ENCODE measurements around the gene AGTRAP.

Gene AGTRAP

DNA sequence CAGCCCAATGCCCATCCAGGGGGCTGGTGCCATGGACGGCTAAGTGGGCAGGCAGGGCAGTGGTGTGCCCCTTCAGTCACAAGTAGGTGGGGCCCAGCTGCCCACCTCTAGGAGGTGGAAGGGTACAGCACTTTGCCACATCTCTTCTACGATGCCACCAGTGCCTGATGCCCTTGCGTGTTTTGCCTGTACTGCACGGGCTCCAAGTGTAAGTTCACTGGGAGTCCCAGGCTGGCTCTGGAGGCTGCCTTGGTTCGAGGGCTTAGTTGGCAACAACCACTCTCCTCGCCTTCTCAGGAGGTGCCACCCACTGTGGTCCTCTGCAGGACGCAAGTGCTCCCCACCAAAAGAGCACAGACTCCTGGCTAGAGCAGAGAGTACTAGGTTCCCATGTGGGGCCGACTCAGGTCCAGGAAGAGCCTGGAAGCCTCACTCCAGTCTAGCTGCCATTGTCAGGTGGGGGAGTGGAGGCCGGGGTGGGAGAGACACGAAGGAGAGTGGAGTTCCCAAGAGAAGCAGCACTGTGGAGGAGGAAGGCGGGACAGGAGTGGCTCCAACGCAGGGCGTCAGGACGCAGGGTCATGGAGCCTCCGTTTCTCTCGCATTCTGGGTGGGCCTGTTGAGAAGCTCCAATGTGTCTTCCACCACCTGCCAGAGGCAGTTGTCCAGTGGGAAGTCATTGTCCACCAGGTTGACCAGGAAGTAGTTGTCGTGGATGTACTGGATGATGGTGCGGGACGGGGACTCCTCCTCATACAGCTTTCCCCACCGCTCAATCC, 54.4 kb downstream of the AGTRAP start:
- no peaks in the 10 kb centered on the region for H3K4me1 ChIP-seq (ENCODE audit: control insufficient read depth, insufficient read depth, low read length)
- ChIA-PET CTCF (interaction anchor here (0.6 kb wide), 1 partner anchor 224 kb away, joined by 4 read pairs; no protein-coding TSS in a partner anchor), POLR2A (interaction anchor here (1.3 kb wide), 1 partner anchor 13 kb away, joined by 4 read pairs; no protein-coding TSS in a partner anchor)
- no peak overlapping the region for H3K4me3 ChIP-seq (ENCODE audit: low read depth, low read length)
- peaks cover 0 to 48% of the 10 kb centered on the region in 2 experiments; a peak in 1 of 3 replicates for H3K36me3 ChIP-seq (ENCODE audit: control insufficient read depth in 2 of 2, insufficient read depth in 1 of 2, low read length in 2 of 2)
- H3K27ac ChIP-seq (ENCODE audit: extremely low read depth, low read depth, low read length) = no peak overlapping the region
- TF ChIP-seq ZFP69B (tag by site-specific recombination; IDR thresholded peaks at IDR 0.05) = no peak
- TF ChIP-seq YY1 (tag by site-specific recombination; IDR thresholded peaks at IDR 0.05) = no peak
- no peak for TF ChIP-seq ZNF274 (IDR thresholded peaks at IDR 0.05; ENCODE audit: low read length)
- no peak for TF ChIP-seq ZNF274 (tag by site-specific recombination; IDR thresholded peaks at IDR 0.05; ENCODE audit: borderline replicate concordance)
- TF ChIP-seq KLF1 (tag by site-specific recombination; IDR thresholded peaks at IDR 0.05) = no peak
- H3K9me3 ChIP-seq (ENCODE audit: control insufficient read depth, insufficient read depth, low read depth, low read length) = no peaks in the 10 kb centered on the region

DNA sequence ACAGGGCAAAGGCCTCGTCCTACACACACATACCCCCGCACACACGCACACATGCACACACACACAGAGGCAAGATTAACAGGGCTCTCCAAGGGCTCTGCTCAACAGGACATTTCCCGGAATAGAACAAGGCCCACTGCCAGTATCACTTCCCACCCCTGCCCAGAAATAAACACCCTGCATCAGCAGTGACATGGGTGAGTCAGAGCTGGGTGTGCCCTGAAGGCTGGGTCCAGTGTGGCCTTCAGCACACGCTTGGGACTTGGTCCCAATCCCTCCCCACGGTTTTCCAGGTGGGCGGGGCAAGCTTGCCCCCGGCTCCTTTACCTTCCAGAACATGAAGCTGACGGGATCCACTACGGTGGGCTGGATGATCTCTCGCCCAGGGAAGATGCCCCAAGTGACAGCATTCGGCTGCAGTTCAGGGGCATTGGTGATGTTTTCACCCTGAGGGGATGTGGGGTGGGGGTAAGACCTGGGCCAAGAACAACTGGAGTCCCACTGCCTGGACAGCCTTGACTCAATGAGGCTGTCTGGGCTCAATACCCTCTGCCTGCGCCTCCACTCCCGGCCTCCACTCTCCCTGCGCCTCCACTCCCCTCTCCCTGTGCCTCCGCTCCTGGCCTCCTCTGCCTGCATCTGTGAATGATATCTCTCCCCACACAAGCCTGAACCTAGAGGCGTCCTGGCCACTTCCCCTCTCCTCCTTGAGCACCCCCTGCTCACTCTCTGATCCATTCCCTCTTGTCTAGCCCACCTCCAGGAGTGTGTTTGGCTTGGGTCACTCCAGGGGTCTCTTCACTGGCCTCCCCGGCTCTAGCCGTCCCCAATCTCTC, 55.2 kb downstream of the AGTRAP start:
- ChIA-PET POLR2A (interaction anchor here (1.3 kb wide), 2 partner anchors 12 to 15 kb away, joined by 4 to 5 read pairs; partner anchors contain the start of genes CLCN6 and MTHFR), CTCF (no interaction called here)
- Histone ChIP-seq H3K4me3 (ENCODE audit: low read depth, low read length) (no peak overlapping the region), H3K4me1 (ENCODE audit: control insufficient read depth, insufficient read depth, low read length) (no peaks in the 10 kb centered on the region), H3K36me3 (ENCODE audit: control insufficient read depth in 2 of 2, insufficient read depth in 1 of 2, low read length in 2 of 2) (peaks cover 0 to 56% of the 10 kb centered on the region in 2 experiments; a peak in 1 of 3 replicates), H3K9me3 (ENCODE audit: control insufficient read depth, insufficient read depth, low read depth, low read length) (no peaks in the 10 kb centered on the region), H3K27ac (ENCODE audit: extremely low read depth, low read depth, low read length) (no peak overlapping the region)
- TF ChIP-seq ZFHX2 (tag by site-specific recombination; conservative IDR thresholded peaks at IDR 0.05) (peak; percentile 87), TCF7L2 (IDR thresholded peaks at IDR 0.05; ENCODE audit: borderline replicate concordance, low read depth, low read length) (no peak), ZNF600 (tag by site-specific recombination; IDR thresholded peaks at IDR 0.05) (peak; percentile 96), ZNF223 (tag by site-specific recombination; IDR thresholded peaks at IDR 0.05) (peak; percentile 91), ZNF660 (tag by site-specific recombination; IDR thresholded peaks at IDR 0.05) (0 out of 2 replicates have a peak, but pooled peaks have one; percentile 15), PRDM2 (tag by site-specific recombination; IDR thresholded peaks at IDR 0.05; ENCODE audit: borderline replicate concordance) (no peak), ZNF544 (tag by site-specific recombination; IDR thresholded peaks at IDR 0.05) (no peak), ZNF561 (tag by site-specific recombination; IDR thresholded peaks at IDR 0.05; ENCODE audit: borderline replicate concordance) (no peak), ZNF629 (tag by site-specific recombination; IDR thresholded peaks at IDR 0.05) (0 out of 2 replicates have a peak, but pooled peaks have one; percentile 18), ZNF274 (IDR thresholded peaks at IDR 0.05; ENCODE audit: low read length) (no peak), ZNF274 (tag by site-specific recombination; IDR thresholded peaks at IDR 0.05; ENCODE audit: borderline replicate concordance) (no peak), ZIC2 (tag by site-specific recombination; IDR thresholded peaks at IDR 0.05) (peak; percentile 83), GLIS2 (tag by site-specific recombination; IDR thresholded peaks at IDR 0.05) (peak; percentile 40), KLF9 (tag by site-specific recombination; IDR thresholded peaks at IDR 0.05; ENCODE audit: low read depth) (peak; percentile 52), ZNF37A (tag by site-specific recombination; IDR thresholded peaks at IDR 0.05) (no peak), EGR2 (tag by site-specific recombination; IDR thresholded peaks at IDR 0.05; ENCODE audit: low read depth) (peak; percentile 66; the same call in 1 of the 2 replicates), BCL6B (tag by site-specific recombination; IDR thresholded peaks at IDR 0.05) (no peak), KLF17 (tag by site-specific recombination; IDR thresholded peaks at IDR 0.05) (peak; percentile 78), KLF1 (tag by site-specific recombination; IDR thresholded peaks at IDR 0.05) (peak; percentile 72)
- TF ChIP-seq, protein P1, sequence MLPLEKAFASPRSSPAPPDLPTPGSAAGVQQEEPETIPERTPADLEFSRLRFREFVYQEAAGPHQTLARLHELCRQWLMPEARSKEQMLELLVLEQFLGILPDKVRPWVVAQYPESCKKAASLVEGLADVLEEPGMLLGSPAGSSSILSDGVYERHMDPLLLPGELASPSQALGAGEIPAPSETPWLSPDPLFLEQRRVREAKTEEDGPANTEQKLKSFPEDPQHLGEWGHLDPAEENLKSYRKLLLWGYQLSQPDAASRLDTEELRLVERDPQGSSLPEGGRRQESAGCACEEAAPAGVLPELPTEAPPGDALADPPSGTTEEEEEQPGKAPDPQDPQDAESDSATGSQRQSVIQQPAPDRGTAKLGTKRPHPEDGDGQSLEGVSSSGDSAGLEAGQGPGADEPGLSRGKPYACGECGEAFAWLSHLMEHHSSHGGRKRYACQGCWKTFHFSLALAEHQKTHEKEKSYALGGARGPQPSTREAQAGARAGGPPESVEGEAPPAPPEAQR (tag by site-specific recombination; IDR thresholded peaks at IDR 0.05) = no peak
